ENCODE measurements around the gene ZSCAN5C. TPM values are rescaled to one million over a fixed set of nuclear protein-coding genes. Genes with fewer than 3 reads are reported as not detected.
"Not testable (repeated sequence)": the region's sequence is repeated elsewhere in the genome, so short reads cannot be mapped to it uniquely, and the experiment has no call there.

The ZSCAN5C gene
- polyA plus RNA-seq, 1 donor from 2014 or later, result not detected

DNA sequence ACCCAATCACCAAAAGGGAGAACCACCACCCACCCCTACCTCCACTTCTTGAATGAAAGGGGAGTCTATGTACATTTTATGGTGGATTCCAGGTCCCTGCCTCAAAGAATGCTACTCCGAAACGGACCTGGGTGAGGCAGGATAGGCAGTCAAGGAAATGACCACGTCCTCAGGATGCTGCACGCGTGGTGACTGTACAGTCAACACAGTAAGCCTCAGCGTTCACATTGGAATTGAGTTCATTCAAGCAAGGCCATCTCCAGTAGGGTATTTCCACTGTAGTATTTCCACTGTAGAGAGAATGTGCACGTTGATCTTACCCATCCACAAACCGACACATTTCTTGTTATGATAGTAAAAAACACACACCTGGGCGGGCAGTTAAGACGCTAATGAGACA, 16.9 kb downstream of the ZSCAN5C start:
- Histone ChIP-seq H3K4me3 (ENCODE audit: low read length) (no peak overlapping the region), H3K36me3 (ENCODE audit: insufficient read depth, low read length) (no peaks in the 10 kb centered on the region), H3K27ac (ENCODE audit: low read length) (no peak overlapping the region), H4K20me1 (ENCODE audit: insufficient read depth) (no peaks in the 10 kb centered on the region), H3K9me3 (ENCODE audit: low read length) (no peaks in the 10 kb centered on the region), H3K9me2 (ENCODE audit: insufficient read depth, low read length) (no peaks in the 10 kb centered on the region), H3F3A (ENCODE audit: insufficient read depth, low read length, poor library complexity, severe bottlenecking) (no peaks in the 10 kb centered on the region), H3K79me2 (replicated peaks; ENCODE audit: insufficient read depth, low read length) (no peaks in the 10 kb centered on the region), H3K4me2 (ENCODE audit: low read length) (no peak overlapping the region), H3K27me3 (ENCODE audit: insufficient read depth, low read depth, low read length) (no peaks in the 10 kb centered on the region), H3K9ac (ENCODE audit: low read length) (no peak overlapping the region), H2AFZ (ENCODE audit: low read depth, low read length) (no peak overlapping the region)
- no peak for TF ChIP-seq SMC3 (conservative IDR thresholded peaks at IDR 0.05; ENCODE audit: poor library complexity)
- no peak for TF ChIP-seq TAF1 (IDR thresholded peaks at IDR 0.05; ENCODE audit: low read depth)
- TF ChIP-seq EZH2 (IDR thresholded peaks at IDR 0.05; ENCODE audit: borderline replicate concordance, insufficient read depth, low read length, poor library complexity, severe bottlenecking), result no peak
- no peak for TF ChIP-seq MXI1 (conservative IDR thresholded peaks at IDR 0.05; ENCODE audit: poor library complexity, severe bottlenecking)
- no peak for TF ChIP-seq POLR2AphosphoS5 (IDR thresholded peaks at IDR 0.05)
- TF ChIP-seq, protein P1, sequence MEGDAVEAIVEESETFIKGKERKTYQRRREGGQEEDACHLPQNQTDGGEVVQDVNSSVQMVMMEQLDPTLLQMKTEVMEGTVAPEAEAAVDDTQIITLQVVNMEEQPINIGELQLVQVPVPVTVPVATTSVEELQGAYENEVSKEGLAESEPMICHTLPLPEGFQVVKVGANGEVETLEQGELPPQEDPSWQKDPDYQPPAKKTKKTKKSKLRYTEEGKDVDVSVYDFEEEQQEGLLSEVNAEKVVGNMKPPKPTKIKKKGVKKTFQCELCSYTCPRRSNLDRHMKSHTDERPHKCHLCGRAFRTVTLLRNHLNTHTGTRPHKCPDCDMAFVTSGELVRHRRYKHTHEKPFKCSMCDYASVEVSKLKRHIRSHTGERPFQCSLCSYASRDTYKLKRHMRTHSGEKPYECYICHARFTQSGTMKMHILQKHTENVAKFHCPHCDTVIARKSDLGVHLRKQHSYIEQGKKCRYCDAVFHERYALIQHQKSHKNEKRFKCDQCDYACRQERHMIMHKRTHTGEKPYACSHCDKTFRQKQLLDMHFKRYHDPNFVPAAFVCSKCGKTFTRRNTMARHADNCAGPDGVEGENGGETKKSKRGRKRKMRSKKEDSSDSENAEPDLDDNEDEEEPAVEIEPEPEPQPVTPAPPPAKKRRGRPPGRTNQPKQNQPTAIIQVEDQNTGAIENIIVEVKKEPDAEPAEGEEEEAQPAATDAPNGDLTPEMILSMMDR (IDR thresholded peaks at IDR 0.05; ENCODE audit: poor library complexity, severe bottlenecking), result no peak
- TF ChIP-seq RAD21 (conservative IDR thresholded peaks at IDR 0.05), result no peak
- TF ChIP-seq EP300 (conservative IDR thresholded peaks at IDR 0.05; ENCODE audit: poor library complexity, severe bottlenecking), result no peak
- TF ChIP-seq, protein P2, sequence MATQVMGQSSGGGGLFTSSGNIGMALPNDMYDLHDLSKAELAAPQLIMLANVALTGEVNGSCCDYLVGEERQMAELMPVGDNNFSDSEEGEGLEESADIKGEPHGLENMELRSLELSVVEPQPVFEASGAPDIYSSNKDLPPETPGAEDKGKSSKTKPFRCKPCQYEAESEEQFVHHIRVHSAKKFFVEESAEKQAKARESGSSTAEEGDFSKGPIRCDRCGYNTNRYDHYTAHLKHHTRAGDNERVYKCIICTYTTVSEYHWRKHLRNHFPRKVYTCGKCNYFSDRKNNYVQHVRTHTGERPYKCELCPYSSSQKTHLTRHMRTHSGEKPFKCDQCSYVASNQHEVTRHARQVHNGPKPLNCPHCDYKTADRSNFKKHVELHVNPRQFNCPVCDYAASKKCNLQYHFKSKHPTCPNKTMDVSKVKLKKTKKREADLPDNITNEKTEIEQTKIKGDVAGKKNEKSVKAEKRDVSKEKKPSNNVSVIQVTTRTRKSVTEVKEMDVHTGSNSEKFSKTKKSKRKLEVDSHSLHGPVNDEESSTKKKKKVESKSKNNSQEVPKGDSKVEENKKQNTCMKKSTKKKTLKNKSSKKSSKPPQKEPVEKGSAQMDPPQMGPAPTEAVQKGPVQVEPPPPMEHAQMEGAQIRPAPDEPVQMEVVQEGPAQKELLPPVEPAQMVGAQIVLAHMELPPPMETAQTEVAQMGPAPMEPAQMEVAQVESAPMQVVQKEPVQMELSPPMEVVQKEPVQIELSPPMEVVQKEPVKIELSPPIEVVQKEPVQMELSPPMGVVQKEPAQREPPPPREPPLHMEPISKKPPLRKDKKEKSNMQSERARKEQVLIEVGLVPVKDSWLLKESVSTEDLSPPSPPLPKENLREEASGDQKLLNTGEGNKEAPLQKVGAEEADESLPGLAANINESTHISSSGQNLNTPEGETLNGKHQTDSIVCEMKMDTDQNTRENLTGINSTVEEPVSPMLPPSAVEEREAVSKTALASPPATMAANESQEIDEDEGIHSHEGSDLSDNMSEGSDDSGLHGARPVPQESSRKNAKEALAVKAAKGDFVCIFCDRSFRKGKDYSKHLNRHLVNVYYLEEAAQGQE (IDR thresholded peaks at IDR 0.05; ENCODE audit: borderline replicate concordance), result no peak

DNA sequence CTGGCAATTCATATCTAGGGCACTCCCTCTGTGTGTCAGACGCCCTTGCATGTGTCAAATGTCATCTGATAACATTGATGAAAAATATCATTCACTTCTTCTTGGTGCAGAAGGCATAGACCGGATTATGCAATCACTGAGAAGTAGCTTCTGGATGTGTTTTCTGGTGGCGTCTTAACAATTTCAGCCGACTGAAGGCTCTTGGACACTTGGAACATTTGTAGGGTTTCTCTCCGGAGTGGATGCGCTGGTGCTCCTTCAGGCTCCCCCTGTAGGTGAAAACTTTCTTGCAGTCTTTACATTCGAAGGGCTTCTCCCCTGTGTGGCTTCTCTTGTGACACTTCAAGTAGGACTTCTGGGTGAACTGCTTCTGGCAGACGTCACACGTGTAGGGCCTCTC, 19.4 kb downstream of the ZSCAN5C start:
- not testable (repeated sequence) for H3K4me3 ChIP-seq (ENCODE audit: low read length); H2AFZ ChIP-seq (ENCODE audit: low read depth, low read length); H3K9me3 ChIP-seq (ENCODE audit: low read length); H3K79me2 ChIP-seq (replicated peaks; ENCODE audit: insufficient read depth, low read length); H3F3A ChIP-seq (ENCODE audit: insufficient read depth, low read length, poor library complexity, severe bottlenecking); H3K36me3 ChIP-seq (ENCODE audit: insufficient read depth, low read length); H3K4me2 ChIP-seq (ENCODE audit: low read length); H3K27me3 ChIP-seq (ENCODE audit: insufficient read depth, low read depth, low read length); H3K27ac ChIP-seq (ENCODE audit: low read length); H3K9ac ChIP-seq (ENCODE audit: low read length); H4K20me1 ChIP-seq (ENCODE audit: insufficient read depth); H3K9me2 ChIP-seq (ENCODE audit: insufficient read depth, low read length)

DNA sequence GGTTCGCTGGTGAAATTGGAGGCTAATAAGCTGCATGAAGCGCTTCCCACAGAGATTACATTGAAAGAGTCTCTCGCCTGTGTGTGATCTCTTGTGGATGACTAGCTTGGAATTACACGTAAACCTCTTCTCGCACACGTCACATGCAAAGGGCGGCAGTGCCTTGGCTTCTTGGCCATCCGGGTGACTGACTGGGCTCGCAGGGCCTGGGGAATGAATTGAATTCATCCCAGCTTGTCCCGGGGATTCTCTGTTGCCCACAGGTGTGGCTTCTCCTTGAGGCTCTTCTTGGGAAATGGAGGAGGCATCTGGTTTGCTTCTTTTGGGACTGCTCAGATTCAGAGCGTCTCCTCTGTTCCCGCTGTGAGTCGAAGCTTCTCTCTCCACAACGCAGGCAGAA, 19.8 kb downstream of the ZSCAN5C start:
- Histone ChIP-seq H3K4me3 (ENCODE audit: low read length) (no peak overlapping the region), H3K9me2 (ENCODE audit: insufficient read depth, low read length) (no peaks in the 10 kb centered on the region), H3K27ac (ENCODE audit: low read length) (no peak overlapping the region), H3K36me3 (ENCODE audit: insufficient read depth, low read length) (no peaks in the 10 kb centered on the region), H4K20me1 (ENCODE audit: insufficient read depth) (no peaks in the 10 kb centered on the region), H3K9me3 (ENCODE audit: low read length) (no peaks in the 10 kb centered on the region), H3K4me2 (ENCODE audit: low read length) (no peak overlapping the region), H3F3A (ENCODE audit: insufficient read depth, low read length, poor library complexity, severe bottlenecking) (no peaks in the 10 kb centered on the region), H2AFZ (ENCODE audit: low read depth, low read length) (no peak overlapping the region), H3K9ac (ENCODE audit: low read length) (no peak overlapping the region), H3K27me3 (ENCODE audit: insufficient read depth, low read depth, low read length) (no peaks in the 10 kb centered on the region), H3K79me2 (replicated peaks; ENCODE audit: insufficient read depth, low read length) (no peaks in the 10 kb centered on the region)
- TF ChIP-seq RAD21 (conservative IDR thresholded peaks at IDR 0.05), result no peak
- TF ChIP-seq MXI1 (conservative IDR thresholded peaks at IDR 0.05; ENCODE audit: poor library complexity, severe bottlenecking), result no peak
- TF ChIP-seq EZH2 (IDR thresholded peaks at IDR 0.05; ENCODE audit: borderline replicate concordance, insufficient read depth, low read length, poor library complexity, severe bottlenecking), result no peak
- no peak for TF ChIP-seq TAF1 (IDR thresholded peaks at IDR 0.05; ENCODE audit: low read depth)
- TF ChIP-seq, protein P2 (IDR thresholded peaks at IDR 0.05; ENCODE audit: borderline replicate concordance), result no peak
- TF ChIP-seq SMC3 (conservative IDR thresholded peaks at IDR 0.05; ENCODE audit: poor library complexity), result no peak
- no peak for TF ChIP-seq POLR2AphosphoS5 (IDR thresholded peaks at IDR 0.05)
- TF ChIP-seq EP300 (conservative IDR thresholded peaks at IDR 0.05; ENCODE audit: poor library complexity, severe bottlenecking), result no peak
- TF ChIP-seq, protein P1 (IDR thresholded peaks at IDR 0.05; ENCODE audit: poor library complexity, severe bottlenecking), result no peak
